GM12892 (cell line): ENCODE results near the gene MPC1.

Source experiments
- POLR2A ChIP-seq: IDR thresholded peaks from 2 replicates; pipeline ENCODE4 v1.6.1; 2011; ENCODE audit warnings: low read depth, low read length, control low read depth
- POLR2AphosphoS5 ChIP-seq: IDR thresholded peaks from 2 replicates; pipeline ENCODE4 v1.6.1; 2011; ENCODE audit warnings: low read depth, low read length, control low read depth

GRCh38 chr6:166402582-166403277 is 20.0 kb upstream of the MPC1 start:
- TF ChIP-seq POLR2AphosphoS5 (no peak), POLR2A (no peak)
